Right kidney (tissue), 1 donor: ENCODE results near the gene FOXK2.
"Not testable (repeated sequence)": the region's sequence is repeated elsewhere in the genome, so short reads cannot be mapped to it uniquely, and the experiment has no call there.

Experiments used
- DNase-seq: peaks from one replicate; pipeline ENCODE4 v3.0.0-alpha.2; 2016

Gene FOXK2

DNA sequence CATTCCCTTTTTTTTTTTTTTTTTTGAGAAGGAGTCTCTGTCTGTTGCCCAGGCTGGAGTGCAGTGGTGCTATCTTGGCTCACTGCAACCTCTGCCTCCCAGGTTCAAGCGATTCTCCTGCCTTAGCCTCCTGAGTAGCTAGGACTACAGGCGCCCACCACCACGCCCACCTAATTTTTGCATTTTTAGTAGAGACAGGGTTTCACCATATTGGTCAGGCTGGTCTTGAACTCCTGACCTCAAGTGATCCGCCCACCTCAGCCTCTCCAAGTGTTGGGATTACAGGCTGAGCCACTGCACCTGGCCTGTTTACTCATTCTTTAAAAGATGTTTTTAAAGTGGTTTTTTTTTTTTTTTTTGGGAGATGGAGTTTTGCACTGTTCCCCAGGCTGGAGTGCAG is 44.2 kb downstream of the FOXK2 start:
- DNase-seq, result not testable (repeated sequence)

DNA sequence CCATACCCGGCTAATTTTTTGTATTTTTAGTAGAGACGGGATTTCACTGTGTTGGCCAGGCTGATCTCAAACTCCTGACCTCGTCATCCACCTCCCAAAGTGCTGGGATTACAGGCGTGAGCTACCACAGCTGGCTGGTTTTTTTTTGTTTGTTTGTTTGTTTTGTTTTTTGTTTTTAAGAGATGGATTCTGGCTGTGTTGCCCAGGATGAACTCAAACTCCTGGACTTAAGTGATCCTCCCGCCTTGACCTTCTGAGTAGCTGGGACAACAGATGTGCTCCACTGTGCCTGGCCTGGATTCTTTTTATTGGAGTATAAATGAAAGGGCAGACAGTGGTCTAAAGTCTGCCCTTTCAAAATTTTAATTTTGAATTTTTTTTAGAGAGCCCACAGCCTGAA is 44.7 kb downstream of the FOXK2 start:
- DNase-seq, result no peak

DNA sequence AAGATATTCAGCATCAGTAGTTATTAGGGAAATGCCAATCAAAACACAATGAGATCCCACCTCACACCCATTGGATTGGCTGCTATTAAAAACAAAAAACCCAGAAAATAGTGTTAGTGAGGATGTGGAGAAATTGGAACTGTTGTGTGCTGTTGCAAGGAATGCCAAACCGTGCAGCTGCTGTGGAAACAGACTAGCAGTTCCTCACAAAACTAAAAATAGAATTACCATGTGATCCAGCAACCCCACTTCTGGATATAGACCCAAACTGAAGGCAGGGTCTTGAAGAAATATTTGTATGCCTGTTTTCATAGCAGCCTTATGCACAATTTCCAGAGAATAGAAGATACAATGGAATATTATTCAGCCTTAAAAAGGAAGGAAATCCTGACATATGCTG is 46.0 kb downstream of the FOXK2 start:
- DNase-seq, result no peak

DNA sequence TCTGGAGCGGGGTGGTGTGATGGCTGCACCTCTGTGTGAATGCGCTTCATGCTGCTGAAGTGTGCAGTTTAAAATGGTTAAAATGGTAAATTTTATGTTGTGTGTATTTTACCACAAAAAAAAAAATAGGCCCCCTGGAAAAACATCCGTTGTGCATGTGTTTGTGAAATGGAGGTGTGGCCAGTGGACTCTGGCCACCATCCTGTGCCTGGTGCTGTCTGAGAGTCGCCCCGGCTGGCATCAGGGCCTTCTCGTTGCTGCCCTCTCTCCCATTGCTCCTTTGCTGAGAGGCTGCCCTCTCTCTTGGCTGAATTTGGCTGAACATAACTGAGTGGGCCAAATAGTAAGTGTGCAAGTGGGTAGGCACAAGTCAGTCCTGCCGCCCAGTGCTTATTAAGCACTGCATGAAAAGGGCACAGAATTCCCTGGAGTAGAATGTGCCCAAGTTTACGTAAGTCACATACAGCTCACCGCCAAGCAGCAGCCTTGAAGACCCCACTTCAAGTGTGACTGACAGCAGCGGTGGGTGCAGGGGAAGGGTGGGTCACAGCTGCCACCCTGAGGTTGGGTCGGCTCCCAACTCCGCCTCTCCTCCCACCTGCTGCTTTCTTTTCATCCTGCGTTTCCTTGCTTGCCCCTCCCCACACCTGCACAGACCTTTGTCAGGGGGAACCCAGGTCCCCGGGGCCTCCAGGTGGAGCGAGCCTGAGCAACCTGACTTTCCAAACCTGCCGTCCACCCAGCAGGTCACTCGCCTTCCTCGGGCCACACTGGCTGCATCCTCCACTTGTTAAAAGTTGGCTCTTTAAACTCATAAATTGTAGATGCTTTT is 46.8 kb downstream of the FOXK2 start:
- DNase-seq, result no peak

DNA sequence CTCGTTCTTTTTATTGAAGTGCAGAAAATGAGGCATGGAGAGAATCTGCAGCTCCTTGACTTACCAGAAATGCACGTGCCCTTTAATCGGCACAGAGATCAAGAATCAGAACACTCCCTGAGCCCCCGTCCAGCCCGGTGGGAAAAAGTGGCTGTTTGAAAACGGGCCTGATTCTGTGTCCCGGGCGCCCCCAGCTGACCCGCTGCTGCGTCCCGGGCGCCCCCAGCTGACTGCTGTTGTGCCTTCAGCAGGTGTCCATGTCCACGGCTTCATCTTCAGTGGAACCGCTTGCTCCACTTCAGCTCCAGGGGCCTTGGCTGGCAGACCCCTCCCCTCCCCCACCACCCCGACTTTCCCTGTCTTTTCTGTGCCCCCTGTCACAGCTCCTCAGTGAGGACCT is 47.8 kb downstream of the FOXK2 start:
- DNase-seq, result no peak

DNA sequence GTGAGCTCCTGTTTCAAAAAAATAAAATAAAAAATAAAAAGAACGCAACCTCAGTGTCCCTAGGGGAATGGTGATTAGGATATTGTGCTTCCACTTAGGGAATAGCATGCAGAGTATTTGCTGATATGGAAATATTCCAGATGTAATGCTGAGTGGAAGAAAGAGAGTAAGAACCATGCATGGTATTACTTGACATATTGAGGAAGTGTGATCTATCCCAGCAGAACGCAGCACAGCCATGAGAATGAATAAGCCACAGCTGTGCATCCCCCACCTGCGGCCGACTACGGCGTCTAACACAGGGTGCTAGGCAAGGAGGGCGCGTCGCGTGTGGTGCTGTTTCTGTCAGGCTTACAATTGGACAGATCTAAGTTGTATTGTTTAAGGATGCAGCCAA is 49.5 kb downstream of the FOXK2 start:
- no peak for DNase-seq

DNA sequence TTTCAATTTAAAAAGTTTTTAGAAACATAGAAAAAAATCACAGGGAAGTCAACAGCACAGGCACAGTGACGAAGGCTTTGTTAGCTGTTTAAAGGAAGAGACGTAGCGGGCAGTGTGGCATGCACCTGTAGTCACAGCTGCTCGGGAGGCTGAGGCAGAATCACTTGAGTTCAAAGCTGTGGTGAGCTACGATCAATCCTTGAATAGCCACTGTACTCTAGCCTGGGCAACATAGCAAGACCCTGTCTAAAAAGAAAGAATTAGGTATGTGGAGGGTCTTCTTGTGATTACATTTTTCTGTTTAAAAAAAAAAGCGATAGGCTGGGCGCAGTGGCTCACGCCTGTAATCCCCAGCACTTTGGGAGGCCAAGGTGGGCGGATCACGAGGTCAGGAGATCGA is 50.1 kb downstream of the FOXK2 start:
- DNase-seq, result no peak

DNA sequence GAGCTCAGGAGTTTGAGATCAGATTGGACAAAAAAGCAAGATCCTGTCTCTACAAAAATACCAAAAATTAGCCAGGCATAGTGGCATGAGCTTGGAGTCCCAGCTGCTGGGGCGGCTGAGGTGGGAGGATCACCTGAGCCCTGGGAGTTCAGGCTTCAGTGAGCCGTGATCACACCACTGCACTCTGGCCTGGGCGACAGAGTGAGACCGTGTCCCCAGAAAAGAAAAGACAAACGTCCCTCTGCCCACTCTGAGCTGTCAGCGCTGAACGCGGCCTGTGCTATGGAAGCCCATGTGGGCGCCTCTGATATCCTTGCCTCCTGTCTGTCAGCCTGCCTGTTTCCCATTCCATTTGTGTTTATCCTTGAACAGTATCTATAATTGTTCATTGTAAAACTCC is 50.7 kb downstream of the FOXK2 start:
- peak; percentile 48 for DNase-seq

DNA sequence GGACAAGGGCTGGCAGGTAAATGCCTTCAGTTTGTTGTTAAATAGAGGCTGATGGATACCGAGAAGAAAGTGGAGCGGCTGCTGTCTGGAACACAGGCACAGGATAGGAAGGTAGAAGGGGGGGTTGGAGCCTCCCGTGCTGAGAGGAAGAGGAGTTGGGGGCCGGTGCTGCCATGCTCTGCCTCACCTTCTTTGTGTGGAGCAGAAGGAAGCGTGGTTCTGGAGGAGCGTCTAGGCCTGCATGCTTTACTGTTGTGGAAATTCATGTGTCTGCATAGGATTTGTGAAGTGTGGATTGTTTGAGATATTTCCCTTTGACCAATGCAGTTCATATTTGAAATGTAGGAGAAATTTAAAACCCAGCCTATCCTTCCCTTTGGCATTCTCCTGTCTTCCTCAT is 52.3 kb downstream of the FOXK2 start:
- DNase-seq, result no peak

DNA sequence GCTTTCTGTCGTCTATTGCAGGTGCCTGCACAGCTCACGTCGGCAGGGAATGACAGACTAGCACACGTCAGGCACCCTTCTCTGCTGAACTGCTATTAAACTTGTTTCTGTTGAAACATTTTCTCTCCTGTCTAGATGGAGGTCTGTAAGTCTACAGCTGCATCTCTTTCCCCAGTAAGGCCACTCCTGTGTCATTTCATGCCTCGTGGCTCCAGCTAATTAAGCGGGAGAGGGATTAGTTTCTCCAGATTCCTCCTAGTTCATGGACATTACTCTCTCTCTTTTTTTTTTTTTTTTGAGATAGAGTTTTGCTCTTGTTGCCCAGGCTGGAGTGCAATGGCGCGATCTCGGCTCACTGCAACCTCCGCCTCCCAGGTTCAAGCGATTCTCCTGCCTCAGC is 54.5 kb downstream of the FOXK2 start:
- no peak for DNase-seq

DNA sequence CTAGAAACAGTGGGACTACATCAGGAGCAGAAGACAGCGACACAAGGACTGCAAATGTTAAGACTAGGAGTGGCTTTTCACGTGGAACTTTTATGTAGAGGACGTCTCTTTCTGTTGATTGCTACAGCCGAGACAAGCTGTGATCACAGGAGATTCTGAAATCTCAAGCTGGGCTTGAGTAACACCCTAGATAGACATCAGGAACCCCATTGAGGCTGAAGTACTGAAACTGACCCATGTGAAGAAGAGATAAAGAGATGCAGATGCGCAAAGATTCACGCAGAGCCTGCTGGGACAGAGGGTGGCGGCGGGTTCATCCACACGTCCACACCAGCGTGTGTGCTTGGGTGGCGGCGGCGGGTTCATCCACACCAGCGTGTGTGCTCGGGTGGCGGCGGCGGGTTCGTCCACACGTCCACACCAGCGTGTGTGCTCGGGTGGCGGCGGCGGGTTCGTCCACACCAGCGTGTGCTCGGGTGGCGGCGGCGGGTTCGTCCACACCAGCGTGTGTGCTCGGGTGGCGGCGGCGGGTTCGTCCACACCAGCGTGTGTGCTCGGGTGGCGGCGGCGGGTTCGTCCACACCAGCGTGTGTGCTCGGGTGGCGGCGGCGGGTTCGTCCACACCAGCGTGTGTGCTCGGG is 56.2 kb downstream of the FOXK2 start:
- not testable (repeated sequence) for DNase-seq

DNA sequence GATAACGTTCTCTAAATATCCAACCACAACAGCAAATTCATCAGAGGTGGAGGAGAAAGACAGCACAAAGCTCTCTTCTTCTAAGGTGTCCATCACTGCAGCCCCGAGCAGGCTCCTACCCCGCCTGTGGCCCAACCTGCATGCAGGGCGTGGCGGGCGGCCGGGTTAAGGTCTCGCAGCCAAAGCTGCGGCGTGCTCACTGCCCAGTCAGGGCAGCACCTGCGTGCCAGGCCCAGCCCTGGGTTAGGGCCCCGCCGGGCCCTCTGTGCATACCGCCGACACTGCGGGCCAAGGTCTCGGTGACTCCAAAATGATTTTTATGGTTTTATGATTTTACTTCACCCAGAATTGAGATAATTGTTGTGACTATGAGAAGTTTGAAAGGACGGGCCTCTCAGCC is 57.8 kb downstream of the FOXK2 start:
- no peak for DNase-seq

DNA sequence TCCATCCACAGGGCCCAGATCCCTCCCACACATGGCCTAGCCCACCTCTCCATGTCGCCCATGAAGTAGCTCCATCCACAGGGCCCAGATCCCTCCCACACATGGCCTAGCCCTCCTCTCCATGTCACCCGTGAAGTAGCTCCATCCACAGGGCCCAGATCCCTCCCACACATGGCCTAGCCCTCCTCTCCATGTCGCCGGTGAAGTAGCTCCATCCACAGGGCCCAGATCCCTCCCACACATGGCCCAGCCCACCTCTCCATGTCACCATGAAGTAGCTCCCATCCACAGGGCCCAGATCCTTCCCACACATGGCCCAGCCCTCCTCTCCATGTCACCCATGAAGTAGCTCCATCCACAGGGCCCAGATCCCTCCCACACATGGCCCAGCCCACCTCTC is 60.4 kb downstream of the FOXK2 start:
- not testable (repeated sequence) for DNase-seq

DNA sequence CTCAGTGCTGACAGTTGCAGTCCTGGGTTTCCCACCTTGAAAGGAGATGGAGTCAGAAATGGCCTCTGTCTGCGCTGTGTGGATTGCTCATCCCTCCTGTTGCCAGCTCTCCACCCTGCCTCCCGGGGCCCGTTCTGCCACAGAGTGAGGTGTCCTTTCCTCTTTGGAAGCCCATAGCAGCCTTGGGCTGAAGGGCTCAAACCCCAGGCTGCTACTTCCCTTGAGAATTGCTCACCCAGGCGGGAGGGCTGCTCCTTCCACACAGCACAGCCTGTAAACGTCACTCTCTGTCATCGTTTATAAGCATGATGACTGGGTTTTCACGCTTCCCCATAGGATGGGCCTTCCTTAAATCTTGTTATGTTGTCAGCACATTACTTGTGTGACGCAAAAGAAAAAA is 62.7 kb downstream of the FOXK2 start:
- no peak for DNase-seq

DNA sequence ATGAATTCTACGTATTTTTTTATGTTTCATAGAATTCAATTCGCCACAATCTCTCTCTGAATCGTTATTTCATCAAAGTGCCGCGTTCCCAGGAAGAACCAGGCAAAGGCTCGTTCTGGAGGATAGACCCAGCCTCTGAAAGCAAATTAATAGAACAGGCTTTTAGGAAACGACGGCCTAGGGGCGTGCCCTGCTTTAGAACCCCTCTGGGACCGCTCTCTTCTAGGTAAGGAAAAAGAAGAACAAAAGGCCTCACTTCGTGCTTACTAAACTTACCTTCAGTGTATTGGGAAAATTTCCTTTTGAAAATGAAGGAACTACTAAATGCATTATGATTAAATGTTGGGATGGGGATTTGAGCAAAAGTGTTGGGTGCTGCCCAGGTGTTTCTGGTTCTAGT is 63.2 kb downstream of the FOXK2 start:
- DNase-seq, result no peak

DNA sequence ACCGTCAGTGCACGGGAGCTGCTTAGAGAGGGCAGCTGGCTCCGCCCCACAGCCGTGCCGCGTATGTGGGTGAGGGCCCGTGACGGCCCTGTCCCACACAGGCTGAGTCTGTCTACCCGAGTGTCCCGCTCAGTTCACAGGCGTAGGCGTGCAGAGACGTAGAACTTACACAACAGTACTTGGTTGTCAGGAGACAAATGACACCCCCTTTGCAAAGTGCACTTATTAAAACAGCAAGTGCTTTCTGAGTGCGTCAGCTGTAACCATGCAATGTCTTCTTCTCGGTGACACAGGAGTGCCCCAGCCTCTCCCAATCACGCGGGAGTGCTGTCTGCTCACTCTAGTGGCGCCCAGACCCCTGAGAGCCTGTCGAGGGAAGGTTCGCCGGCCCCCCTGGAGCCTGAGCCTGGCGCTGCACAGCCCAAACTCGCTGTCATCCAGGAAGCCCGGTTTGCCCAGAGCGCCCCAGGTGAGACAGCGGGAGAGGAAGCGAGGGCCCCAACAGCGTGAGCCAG is 64.2 kb downstream of the FOXK2 start:
- DNase-seq, result no peak

DNA sequence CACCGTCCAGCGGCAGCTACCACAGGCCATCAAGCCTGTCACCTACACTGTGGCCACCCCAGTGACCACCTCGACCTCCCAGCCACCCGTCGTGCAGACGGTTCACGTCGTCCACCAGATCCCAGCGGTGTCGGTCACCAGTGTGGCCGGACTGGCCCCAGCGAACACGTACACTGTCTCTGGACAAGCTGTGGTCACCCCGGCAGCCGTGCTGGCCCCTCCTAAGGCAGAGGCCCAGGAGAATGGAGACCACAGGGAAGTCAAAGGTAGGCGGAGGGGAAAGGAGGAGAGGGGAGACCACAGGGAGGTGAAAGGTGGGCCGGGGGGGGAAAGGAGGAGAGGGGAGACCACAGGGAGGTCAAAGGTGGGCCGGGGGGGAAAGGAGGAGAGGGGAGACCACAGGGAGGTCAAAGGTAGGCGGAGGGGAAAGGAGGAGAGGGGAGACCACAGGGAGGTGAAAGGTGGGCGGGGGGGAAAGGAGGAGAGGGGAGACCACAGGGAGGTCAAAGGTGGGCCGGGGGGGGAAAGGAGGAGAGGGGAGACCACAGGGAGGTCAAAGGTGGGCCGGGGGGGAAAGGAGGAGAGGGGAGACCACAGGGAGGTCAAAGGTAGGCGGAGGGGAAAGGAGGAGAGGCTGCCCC is 66.5 kb downstream of the FOXK2 start:
- not testable (repeated sequence) for DNase-seq

DNA sequence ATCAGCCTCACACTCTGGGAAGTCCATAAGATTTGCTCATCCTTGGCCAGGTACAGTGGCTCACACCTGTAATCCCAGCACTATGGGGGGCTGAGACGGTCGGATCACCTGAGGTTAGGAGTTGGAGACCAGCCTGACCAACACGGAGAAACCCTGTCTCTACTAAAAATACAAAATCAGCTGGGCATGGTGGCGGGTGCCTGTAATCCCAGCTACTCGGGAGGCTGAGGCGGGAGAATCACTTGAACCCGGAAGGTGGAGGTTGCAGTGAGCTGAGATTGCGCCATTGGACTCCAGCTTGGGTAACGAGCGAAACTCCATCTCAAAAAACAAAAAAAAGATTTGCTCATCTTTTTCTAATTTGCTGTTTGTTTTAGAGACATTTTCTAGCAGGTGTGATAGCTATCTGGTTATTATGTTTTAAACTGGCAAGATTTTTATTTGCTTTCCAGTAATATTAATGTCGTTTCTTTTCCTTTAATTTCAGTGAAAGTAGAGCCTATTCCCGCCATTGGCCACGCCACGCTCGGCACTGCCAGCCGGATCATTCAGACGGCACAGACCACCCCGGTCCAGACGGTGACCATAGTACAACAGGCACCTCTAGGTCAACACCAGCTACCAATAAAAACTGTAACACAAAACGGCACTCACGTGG is 67.2 kb downstream of the FOXK2 start:
- no peak for DNase-seq

DNA sequence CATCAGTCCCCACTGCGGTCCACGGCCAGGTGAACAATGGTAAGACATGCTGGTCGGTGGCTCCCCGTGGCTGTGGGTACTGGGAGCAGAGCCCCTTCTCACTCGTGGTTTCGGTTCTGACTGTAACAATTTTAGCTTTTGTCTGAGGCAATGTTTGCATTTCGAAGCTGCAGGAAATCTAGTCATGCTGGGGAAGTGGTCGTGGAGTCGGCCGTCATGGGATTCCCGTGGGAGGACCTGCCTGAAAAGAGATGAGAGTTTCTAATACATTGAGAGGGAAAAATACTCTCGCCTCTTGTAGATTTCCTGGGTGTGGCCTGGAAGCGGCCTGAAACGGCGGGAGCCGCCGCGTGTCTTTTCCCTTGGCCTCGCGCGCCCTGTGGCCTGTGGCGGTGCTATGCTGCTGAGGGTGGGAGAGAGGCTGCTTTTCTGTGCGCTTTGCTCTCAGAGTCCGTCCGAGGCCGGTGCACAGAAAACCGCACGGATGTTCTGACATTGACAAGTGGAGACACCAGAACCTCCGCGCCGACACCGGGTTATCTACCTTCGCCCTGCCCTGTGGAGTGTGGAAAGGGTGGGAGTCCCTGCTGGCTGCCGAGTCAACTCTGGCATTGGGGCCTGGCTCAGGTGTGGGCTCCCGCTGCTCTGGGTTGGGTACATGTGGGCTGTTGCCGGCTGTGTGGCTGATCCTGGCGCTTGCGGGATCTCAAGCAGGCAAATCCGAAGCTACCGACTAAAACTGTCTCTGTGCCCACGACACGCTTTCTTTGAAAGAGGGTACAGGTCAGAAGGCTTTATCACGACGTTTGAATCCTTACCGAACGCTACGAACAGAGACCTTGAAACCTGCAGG is 67.9 kb downstream of the FOXK2 start:
- no peak for DNase-seq

DNA sequence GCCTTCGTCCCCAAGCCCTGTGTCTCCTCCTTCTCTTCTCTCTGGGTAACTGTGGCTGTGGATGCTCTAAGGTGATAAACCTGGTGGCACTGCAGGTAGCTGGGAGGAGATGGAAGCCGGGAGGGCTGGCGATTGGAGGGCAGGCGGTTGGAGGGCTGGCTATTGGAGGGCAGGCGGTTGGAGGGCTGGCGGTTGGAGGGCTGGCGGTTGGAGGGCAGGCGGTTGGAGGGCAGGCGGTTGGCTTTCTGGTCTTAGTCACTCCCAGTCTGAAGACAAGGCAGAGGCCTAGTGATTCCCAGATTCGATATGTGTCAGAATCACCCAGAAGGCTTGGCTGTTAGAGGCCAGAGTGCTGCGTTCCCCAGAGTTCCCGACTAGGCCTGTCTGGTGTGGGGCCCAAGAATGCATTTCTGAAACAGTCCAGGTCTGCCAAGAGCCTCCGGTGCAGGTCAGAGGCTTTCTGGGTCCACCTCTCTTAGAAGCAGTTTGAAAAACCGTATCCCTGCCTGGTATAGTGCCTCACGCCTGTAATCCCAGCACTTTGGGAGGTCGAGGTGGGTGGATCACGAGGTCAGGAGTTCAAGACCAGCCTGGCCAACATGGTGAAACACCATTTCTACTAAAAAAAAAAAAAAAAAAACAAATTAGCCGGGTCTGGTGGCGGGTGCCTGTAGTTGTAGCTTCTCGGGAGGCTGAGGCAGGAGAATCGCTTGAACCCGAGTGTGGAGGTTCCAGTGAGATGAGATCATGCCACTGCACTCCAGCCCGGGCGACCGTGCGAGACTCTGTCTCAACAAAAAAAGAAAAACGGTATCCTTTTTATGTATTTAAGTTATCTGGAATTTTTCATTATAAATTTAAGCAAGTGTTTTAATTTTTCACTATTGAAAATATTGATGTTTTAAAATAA is 69.0 kb downstream of the FOXK2 start:
- no peak for DNase-seq

DNA sequence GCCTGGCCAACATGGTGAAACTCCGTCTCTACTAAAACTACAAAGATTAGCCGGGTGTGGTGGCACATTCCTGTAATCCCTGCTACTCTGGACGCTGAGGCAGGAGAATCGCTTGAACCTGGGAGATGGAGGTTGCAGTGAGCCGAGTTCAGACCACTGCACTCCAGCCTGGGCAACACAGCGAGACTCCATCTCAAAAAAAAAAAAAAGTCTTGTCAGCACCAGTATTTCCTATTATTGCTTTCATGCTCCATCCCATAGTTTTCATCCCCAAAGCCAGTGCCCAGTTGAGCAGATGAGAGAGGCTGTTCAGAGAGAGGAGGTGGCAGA is 70.3 kb downstream of the FOXK2 start:
- no peak for DNase-seq
